Measurements from ENCODE around the gene UNK. TPM values are rescaled to one million over a fixed set of nuclear protein-coding genes. Genes with fewer than 3 reads are reported as not detected.

UNK gene
- total and polyA plus RNA-seq, 9 of the 15 experiments (the other 6 are each of a cell fraction or from before 2014, with no cell fraction given): 12.8 to 38.6 (median 24.8) TPM

- Histone ChIP-seq H3K27ac (ENCODE audit: extremely low read depth, low read depth, low read length) (no peak overlapping the region), H3K4me3 (no peak overlapping the region), H3K9me3 (replicated peaks; ENCODE audit: control insufficient read depth, insufficient read depth, low read depth, low read length) (no peaks in the 10 kb centered on the region), H3K4me1 (replicated peaks in 1 of 2; ENCODE audit: control insufficient read depth in 2 of 2, insufficient read depth in 2 of 2, low read length in 2 of 2) (peaks cover 10 to 14% of the 10 kb centered on the region in 2 experiments), H3K9me1 (ENCODE audit: control insufficient read depth, insufficient read depth, low read length) (no peaks in the 10 kb centered on the region), H3K9ac (ENCODE audit: insufficient read depth in 1 of 2, low read depth in 2 of 2, low read length in 2 of 2) (no peak overlapping the region), H2AFZ (ENCODE audit: low read depth, low read length) (no peak overlapping the region), H3K36me3 (ENCODE audit: control insufficient read depth, insufficient read depth, low read length) (peaks cover 17% of the 10 kb centered on the region; the same call in 2 of the 3 replicates), H4K20me1 (replicated peaks; ENCODE audit: control insufficient read depth, insufficient read depth, low read length) (no peaks in the 10 kb centered on the region), H3K79me2 (ENCODE audit: control insufficient read depth, insufficient read depth, low read length) (no peaks in the 10 kb centered on the region), H3K27me3 (ENCODE audit: control insufficient read depth in 2 of 2, insufficient read depth in 2 of 2, low read length in 2 of 2) (no peaks in the 10 kb centered on the region), H3K4me2 (ENCODE audit: insufficient read depth, low read length) (no peak overlapping the region)
- in situ Hi-C loops (cut with MboI): no loop called here
- no peak for TF ChIP-seq STAT5A (IDR thresholded peaks at IDR 0.05; ENCODE audit: borderline replicate concordance, low read length)
- TF ChIP-seq NFE2 (IDR thresholded peaks at IDR 0.05; ENCODE audit: low read depth): no peak
- TF ChIP-seq STAT6 (CRISPR knock-in tag; IDR thresholded peaks at IDR 0.05): no peak
- ATAC-seq (no peak), DNase-seq (ENCODE audit: extremely low read depth in 1 of 4, low spot score in 3 of 4) (no peak), FAIRE-seq (no peak)
- intact Hi-C loops (cut with micrococcal nuclease): no loop called here
- POLR2A ChIA-PET: interaction anchor here (0.6 to 4.1 kb wide), 10 partner anchors 11 to 34 kb away, joined by 3 to 37 read pairs (median 3); a partner anchor contains a TSS
- 63% methylated on average over 4 of the region's 4 CpGs for WGBS (ENCODE audit: insufficient coverage, low coverage, missing lambda C conversion rate)
- CTCF ChIA-PET (ENCODE audit: low intra/inter-chr PET ratio): no interaction called here
- BruUV-seq (replicated peaks): no TSS peak
Observed at GRCh38 chr17:75806822-75807500, 22.4 kb downstream of the UNK start.
